Panc1 (cell line): ENCODE measurements around the gene VSIG10L2.

Experiments used
- CTCF ChIP-seq: fragments of 450-650 bp; IDR thresholded peaks from 2 replicates; pipeline ENCODE4 v1.5.1; 2017; ENCODE audit warnings: mild to moderate bottlenecking
- SIN3A ChIP-seq: IDR thresholded peaks from 2 replicates; pipeline ENCODE4 v1.6.1; 2012; ENCODE audit warnings: low read depth, mild to moderate bottlenecking, low read length, moderate library complexity, borderline replicate concordance; ENCODE audit not compliant: insufficient read depth

GRCh38 chr11:125974284-125974683 lies 28.4 kb downstream of the VSIG10L2 start:
- no peak for TF ChIP-seq SIN3A
- no peak for TF ChIP-seq CTCF
